GM19240 (cell line): ENCODE data around the gene SPEF1.
"Not testable (repeated sequence)": the region's sequence is repeated elsewhere in the genome, so short reads cannot be mapped to it uniquely, and the experiment has no call there.

Experiments
- DNase-seq: peaks from one replicate; pipeline ENCODE4 v3.0.0; 2011; ENCODE audit warnings: low spot score; ENCODE audit not compliant: insufficient read length

SPEF1 gene

DNA sequence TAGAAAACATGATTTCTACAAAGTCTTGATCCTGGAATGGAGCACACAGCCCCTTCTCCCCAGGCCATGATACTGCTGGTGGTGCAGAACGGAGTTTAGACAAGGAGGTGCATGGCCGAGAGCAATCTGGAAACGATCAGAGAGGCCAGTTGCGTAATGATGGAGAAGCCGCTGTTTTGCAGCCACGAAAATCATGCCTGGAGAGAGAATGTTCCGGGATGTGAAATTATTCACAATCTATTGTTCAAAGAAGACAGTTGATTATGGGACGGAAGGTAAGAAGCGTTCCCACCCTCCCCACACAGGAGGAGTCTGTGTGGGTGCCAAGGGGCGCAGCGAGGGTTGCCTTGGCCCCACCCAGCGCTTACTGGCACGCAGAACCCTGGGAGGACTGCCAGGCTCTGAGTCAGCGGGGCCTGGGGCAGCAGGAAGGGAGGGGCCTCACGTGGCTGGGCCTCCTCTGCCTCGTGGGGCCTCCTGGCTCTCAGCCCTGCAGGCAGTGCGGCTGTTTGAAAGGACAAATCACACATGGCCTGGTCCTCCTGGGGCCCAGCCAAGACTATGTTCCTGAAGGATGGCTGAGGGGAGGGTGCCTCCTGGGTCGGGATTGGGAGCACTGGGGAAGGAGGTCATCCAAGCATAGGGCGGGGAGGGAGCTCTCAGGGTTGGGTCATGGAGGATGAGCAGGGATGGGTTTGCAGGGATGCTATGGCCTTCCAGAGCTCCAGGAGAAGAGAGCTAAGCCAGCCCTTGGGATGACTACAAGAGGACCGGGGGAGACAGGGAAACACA, 30.4 kb upstream of the SPEF1 start:
- DNase-seq: no peak

DNA sequence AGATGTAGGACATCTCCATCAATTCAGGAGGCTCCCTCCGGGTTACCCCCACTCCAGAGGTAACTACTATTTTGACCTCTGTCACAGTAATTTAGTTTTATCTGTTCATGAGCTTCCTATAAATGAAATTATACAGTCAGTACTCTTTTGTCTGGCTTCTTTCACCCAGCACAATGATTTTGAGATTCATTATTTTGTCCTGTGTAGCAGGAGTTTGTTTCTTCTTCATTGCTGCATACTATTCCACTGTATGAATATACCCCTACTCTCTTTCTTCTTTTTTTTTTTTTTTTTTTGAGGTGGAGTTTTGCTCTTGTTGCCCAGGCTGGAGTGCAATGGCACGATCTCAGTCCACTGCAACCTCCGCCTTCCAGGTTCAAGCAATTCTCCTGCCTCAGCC, 27.3 kb upstream of the SPEF1 start:
- DNase-seq: no peak

GRCh38 chr20:3804781-3805180, 23.5 kb upstream of the SPEF1 start:
- DNase-seq: no peak

DNA sequence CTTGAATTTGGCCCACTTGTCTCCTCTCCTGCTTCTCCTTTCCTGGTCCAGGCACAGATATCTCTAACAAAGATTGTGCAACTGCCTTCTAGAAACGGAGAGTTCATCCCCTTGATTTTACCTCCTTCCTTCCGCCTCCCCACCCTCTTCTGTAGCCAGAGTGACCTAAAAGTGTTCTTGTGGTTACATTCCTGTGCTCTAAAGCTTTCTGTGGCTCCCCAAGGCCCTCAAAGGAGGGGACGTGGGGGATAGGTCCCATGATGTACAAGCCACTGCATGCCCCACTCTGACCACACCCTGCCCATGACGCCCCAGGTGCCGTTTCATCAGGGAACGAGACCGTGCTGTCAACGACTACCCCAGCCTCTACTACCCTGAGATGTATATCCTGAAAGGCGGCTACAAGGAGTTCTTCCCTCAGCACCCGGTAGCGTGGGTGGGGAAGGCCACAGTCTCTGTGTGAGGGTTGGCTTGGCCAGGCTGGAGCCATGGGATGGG, 23.1 kb upstream of the SPEF1 start:
- DNase-seq: no peak

DNA sequence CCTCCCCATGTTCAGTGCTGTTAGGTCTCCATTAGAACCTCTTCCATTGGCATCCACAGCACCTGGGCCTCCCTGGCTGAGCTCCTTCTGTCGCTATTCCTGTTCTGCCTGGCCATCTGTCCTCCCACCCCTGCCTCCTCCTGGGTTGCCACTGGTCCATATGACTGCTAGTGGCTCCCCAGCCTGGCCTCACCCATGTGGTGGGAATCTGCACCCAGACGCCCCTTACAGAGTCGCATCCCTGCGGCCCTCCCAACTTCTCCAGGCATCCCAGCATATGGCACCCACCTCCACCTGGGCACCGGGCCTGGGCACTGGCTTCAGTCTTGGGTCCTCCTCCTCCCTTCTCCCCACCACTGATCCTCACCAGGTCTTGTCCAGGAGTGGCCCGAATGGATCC, 22.6 kb upstream of the SPEF1 start:
- no peak for DNase-seq

- no peak for DNase-seq
These were observed 22.0 kb upstream of the SPEF1 start for GRCh38 chr20:3803289-3803688.

DNA sequence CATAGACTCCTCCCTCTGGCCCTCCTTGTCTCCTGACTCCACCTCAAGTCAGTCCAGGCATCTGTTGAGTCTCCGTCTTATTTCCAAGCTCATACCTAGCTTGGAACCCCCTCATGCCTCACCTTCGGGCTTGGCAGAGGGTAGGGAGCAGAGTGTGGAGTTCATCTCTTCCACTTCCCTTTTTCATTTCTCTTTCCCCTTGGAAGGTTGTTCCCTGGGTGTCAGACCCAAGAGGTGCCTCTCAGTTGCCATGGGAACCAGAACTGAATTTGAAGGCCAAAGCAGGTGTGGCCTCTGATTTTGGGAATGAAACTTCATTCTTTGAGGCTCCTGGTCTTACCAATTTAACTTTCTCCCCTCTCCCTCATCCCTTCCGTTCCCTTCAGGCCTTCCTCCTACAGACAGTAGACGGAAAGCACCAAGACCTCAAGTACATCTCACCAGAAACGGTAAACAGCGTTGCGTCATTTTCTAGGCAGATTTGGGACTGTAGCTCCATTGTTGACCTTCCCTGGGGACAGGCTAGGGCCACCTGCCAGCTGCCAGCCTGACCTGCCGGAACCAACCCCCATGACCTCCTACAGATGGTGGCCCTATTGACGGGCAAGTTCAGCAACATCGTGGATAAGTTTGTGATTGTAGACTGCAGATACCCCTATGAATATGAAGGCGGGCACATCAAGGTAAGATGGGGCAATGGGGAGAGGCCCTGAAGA, 21.4 kb upstream of the SPEF1 start:
- no peak for DNase-seq

DNA sequence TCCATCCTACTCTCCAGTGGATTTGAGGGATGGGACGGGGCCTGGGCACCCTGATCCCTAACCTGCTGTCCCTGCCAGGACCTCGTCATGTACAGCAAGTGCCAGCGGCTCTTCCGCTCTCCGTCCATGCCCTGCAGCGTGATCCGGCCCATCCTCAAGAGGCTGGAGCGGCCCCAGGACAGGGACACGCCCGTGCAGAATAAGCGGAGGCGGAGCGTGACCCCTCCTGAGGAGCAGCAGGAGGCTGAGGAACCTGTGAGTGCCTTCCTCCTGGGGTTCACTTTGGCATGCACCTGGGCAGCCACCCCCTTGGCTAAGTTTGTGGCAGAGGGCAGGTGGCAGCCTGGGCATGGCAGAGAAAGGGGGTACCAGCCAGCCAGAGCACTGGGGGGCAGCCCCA, 20.6 kb upstream of the SPEF1 start:
- no peak for DNase-seq

DNA sequence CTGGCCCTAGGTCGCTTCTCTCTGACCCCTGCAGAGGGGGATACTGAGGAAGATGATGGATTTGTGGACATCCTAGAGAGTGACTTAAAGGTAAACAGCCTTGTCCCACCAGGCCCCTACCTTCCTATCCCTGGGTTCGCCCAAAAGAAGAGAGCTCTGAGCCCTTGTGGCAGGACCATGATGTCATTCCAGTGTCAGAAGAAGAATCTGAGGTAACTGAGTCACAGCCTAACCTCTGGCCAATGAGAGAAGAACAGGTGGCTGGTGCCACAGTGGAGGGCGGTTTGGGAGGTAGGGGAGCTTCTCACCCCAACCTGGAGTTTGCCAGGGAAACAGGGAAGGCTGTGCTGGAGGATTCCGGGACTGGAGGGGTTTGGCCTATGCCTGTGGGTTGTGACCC, 20.1 kb upstream of the SPEF1 start:
- no peak for DNase-seq

GRCh38 chr20:3800878-3801260, 19.6 kb upstream of the SPEF1 start:
- no peak for DNase-seq

GRCh38 chr20:3800256-3800877, 19.1 kb upstream of the SPEF1 start:
- DNase-seq: no peak

- DNase-seq: no peak
These were observed 17.6 kb upstream of the SPEF1 start for GRCh38 chr20:3798908-3799248.

GRCh38 chr20:3798373-3798768, 17.1 kb upstream of the SPEF1 start:
- DNase-seq: no peak

DNA sequence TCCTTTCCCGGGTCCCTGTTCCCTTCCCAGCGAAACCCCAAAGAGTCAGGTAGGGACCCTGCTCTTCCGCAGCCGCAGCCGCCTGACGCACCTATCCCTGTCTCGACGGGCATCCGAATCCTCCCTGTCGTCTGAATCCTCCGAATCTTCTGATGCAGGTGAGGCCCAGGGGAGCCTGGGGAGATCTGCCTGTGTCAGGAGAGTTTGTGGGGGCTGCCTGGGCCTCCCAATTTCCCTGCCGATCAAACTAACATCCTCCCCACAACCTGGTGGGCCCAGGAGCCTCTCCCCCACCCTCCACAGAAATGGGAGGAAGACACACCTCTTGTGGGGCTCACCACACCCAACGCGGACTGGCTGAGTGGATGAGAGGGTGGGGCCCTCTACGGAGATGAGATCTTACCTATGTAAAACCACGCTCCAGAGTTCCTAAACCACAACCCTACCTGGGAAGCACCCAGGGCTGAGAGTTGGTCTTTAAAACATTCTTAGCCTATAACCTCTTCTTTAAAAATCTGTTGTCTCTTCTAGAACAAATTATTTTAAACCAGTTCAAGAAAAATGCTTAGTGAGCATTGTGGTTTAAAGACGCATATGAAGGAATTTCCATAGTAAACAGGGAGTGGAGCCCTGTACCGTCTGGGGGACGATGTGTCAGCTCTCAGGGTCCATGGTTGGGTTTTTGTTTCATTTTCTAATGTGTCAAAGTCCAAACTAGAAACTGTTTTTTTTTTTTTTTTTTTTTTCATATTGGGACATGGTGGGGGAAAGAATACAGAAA, 16.5 kb upstream of the SPEF1 start:
- DNase-seq: peak; percentile 62

DNA sequence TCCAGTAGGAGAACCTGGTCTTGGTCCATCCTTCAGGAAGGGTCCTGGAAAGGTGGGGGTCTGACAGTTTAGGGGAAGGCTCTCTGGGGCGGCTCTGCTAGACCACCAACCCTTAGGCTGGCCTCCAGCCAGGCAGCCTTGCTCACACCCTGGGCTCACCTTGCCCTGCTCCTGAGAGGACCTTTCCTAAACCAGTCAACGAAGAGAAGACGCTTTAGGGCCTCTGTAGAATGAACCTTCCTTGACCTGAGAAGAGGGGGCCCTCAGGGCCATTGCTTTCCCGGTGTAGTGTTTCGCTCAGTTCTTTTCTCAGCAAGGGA, 15.9 kb upstream of the SPEF1 start:
- DNase-seq: no peak

- no peak for DNase-seq
These were observed 15.4 kb upstream of the SPEF1 start for GRCh38 chr20:3796477-3797225.

DNA sequence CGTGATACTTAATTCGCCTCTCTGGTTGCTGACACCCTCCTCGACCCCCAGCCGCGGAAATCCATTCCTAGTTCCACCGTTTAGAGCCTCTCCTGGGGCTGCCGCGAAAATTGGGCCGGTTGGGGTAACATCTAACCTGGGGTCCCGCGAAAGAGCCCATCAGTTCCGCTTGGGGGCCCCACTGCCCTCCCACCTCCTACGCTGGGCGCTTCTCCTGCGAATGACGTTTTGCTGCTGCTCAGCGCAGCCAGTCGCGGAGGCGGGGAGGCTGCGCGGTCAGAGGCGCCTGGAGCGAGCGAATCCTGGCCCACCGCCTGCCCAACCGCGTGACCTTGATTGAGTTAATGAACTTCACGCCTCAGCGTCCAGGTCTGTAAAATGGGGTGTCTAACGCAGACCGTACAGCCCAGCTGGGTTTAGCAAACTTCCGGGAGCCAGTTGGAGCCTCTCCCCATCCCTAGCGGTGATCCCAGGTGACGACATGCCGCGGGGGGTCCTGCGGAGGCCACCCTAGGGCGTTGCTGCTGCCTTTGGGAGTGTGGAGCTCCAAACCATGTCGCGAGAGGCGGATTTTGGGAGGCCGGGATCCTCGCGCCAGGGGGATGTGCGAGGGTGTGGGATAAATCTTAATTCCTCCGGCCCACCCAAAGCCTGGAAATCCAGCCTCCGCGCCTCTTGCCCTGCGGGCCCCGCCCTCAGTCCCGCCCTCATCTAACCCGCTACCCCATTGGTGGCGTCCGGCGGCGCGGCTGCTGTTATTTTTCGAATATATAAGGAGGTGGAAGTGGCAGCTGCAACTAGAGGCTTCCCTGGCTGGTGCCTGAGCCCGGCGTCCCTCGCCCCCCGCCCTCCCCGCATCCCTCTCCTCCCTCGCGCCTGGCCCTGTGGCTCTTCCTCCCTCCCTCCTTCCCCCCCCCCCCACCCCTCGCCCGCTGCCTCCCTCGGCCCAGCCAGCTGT, 14.5 kb upstream of the SPEF1 start, which contains the start of gene CDC25B:
Gene CDC25B, plus strand, starts transcription at position 800 of the 958 bp plus-strand sequence. CDS start 222 bp downstream, outside the sequence.
- DNase-seq: peak; percentile 71

- no peak for DNase-seq
These were observed 13.6 kb upstream of the SPEF1 start for GRCh38 chr20:3794701-3795420.

DNA sequence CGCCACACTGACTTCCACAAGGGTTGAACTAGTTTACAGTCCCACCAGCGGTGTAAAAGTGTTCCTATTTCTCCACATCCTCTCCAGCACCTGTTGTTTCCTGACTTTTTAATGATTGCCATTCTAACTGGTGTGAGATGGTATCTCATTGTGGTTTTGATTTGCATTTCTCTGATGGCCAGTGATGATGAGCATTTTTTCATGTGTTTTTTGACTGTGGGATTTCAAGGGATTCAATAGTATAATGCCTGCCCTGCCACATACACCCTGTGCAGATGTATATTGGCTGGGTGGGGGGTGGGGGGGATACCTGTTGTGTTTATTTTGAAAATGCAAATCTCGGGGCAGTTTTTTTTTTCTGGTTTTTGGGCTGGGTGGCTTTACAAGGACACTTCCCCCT, 12.9 kb upstream of the SPEF1 start:
- DNase-seq: not testable (repeated sequence)
